ENCODE results near the gene NSUN4. TPM values are rescaled to one million over a fixed set of nuclear protein-coding genes. Genes with fewer than 3 reads are reported as not detected.
"Not testable (repeated sequence)": the region's sequence is repeated elsewhere in the genome, so short reads cannot be mapped to it uniquely, and the experiment has no call there.

NSUN4 gene
- total and polyA plus RNA-seq, 10 of the 15 experiments (the other 5 are each of a cell fraction or from before 2014, with no cell fraction given) = 22.1 to 80.2 (median 29.6) TPM

GRCh38 chr1:46355920-46356319 lies 15.3 kb downstream of the NSUN4 start:
- ATAC-seq; H3K9ac ChIP-seq (ENCODE audit: control insufficient read depth, insufficient read depth, low read length); BruUV-seq (replicated peaks); DNase-seq (ENCODE audit: low read depth, low spot score); H4K20me1 ChIP-seq (ENCODE audit: control insufficient read depth, insufficient read depth); H3K4me3 ChIP-seq; H2AFZ ChIP-seq (ENCODE audit: control insufficient read depth, low read depth, low read length); H3K4me2 ChIP-seq (ENCODE audit: control insufficient read depth, insufficient read depth); H3K4me1 ChIP-seq (ENCODE audit: control insufficient read depth, insufficient read depth, low read length); H3K27me3 ChIP-seq (replicated peaks in 1 of 2; ENCODE audit: control insufficient read depth in 2 of 2, insufficient read depth in 2 of 2, low read length in 1 of 2); H3K9me3 ChIP-seq (replicated peaks; ENCODE audit: control insufficient read depth, insufficient read depth, low read length); FAIRE-seq; H3K27ac ChIP-seq (ENCODE audit: control insufficient read depth, insufficient read depth); H3K79me2 ChIP-seq (ENCODE audit: control insufficient read depth, insufficient read depth, low read length); intact Hi-C loops (cut with micrococcal nuclease; ENCODE audit: unreplicated experiment); in situ Hi-C loops (cut with MboI): not testable (repeated sequence)
- SMC1A ChIA-PET (ENCODE audit: uncharacterized antibody, unreplicated experiment) = interaction anchor here (0.8 kb wide), 1 partner anchor 22 kb away, joined by 3 read pairs; no protein-coding TSS in a partner anchor
- CTCF ChIA-PET = interaction anchor here (0.7 to 1.5 kb wide), 3 partner anchors 11 to 412 kb away, joined by 3 to 5 read pairs (median 4); no protein-coding TSS in a partner anchor
- POLR2A ChIA-PET = interaction anchor here (0.7 to 1.1 kb wide), 2 partner anchors 8 to 10 kb away, joined by 4 read pairs; no protein-coding TSS in a partner anchor
- RAD21 ChIA-PET (ENCODE audit: unreplicated experiment) = interaction anchor here (0.8 kb wide), 1 partner anchor 73 kb away, joined by 3 read pairs; no protein-coding TSS in a partner anchor
- WGBS (ENCODE audit: insufficient coverage, insufficient replicate concordance, low lambda C conversion rate, missing lambda C conversion rate) = 91% methylated on average over 2 of the region's 5 CpGs
- peaks cover 9 to 33% of the 10 kb centered on the region in 2 experiments for H3K36me3 ChIP-seq (ENCODE audit: control insufficient read depth in 2 of 2, insufficient read depth in 2 of 2, low read length in 1 of 2)

GRCh38 chr1:46362158-46362557 lies 21.6 kb downstream of the NSUN4 start:
- intact Hi-C loops (cut with micrococcal nuclease; ENCODE audit: unreplicated experiment) = no loop called here
- no peak for FAIRE-seq
- no peak for TF ChIP-seq ZBTB33 (IDR thresholded peaks at IDR 0.05)
- TF ChIP-seq, protein P1, sequence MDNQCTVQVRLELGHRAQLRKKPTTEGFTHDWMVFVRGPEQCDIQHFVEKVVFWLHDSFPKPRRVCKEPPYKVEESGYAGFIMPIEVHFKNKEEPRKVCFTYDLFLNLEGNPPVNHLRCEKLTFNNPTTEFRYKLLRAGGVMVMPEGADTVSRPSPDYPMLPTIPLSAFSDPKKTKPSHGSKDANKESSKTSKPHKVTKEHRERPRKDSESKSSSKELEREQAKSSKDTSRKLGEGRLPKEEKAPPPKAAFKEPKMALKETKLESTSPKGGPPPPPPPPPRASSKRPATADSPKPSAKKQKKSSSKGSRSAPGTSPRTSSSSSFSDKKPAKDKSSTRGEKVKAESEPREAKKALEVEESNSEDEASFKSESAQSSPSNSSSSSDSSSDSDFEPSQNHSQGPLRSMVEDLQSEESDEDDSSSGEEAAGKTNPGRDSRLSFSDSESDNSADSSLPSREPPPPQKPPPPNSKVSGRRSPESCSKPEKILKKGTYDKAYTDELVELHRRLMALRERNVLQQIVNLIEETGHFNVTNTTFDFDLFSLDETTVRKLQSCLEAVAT (IDR thresholded peaks at IDR 0.05) = no peak
- TF ChIP-seq MYB (IDR thresholded peaks at IDR 0.05; ENCODE audit: borderline replicate concordance, low read depth, low read length) = no peak
- no peak for TF ChIP-seq NBN (IDR thresholded peaks at IDR 0.05)
- TF ChIP-seq ZBTB4 (CRISPR knock-in tag; IDR thresholded peaks at IDR 0.05) = no peak

More at GRCh38 chr1:46362158-46362557, 21.6 kb downstream of the NSUN4 start:
- ATAC-seq (no peak), DNase-seq (ENCODE audit: low read depth, low spot score) (no peak)
- CTCF ChIA-PET = interaction anchor here (1.4 kb wide), 1 partner anchor 29 kb away, joined by 4 read pairs; no protein-coding TSS in a partner anchor
- H3K27me3 ChIP-seq (replicated peaks in 1 of 2; ENCODE audit: control insufficient read depth in 2 of 2, insufficient read depth in 2 of 2, low read length in 1 of 2) = no peaks in the 10 kb centered on the region
- POLR2A ChIA-PET = interaction anchor here (0.6 kb wide), 1 partner anchor 1698 kb away, joined by 3 read pairs; no protein-coding TSS in a partner anchor
- H3K4me3 ChIP-seq = no peak overlapping the region
- in situ Hi-C loops (cut with MboI) = no loop called here
- SMC1A ChIA-PET (ENCODE audit: uncharacterized antibody, unreplicated experiment) = interaction anchor here (0.9 kb wide), 1 partner anchor 90 kb away, joined by 3 read pairs; no protein-coding TSS in a partner anchor
- no peaks in the 10 kb centered on the region for H3K9me3 ChIP-seq (replicated peaks; ENCODE audit: control insufficient read depth, insufficient read depth, low read length)
- H3K36me3 ChIP-seq (ENCODE audit: control insufficient read depth in 2 of 2, insufficient read depth in 2 of 2, low read length in 1 of 2) = peaks cover 18 to 32% of the 10 kb centered on the region in 2 experiments
- RAD21 ChIA-PET (ENCODE audit: unreplicated experiment) = no interaction called here
- H3K4me1 ChIP-seq (ENCODE audit: control insufficient read depth, insufficient read depth, low read length) = no peaks in the 10 kb centered on the region
- WGBS (ENCODE audit: insufficient coverage, insufficient replicate concordance, low lambda C conversion rate, missing lambda C conversion rate) = 99% methylated on average over 3 of the region's 3 CpGs
- H3K4me2 ChIP-seq (ENCODE audit: control insufficient read depth, insufficient read depth) = no peak overlapping the region
- H4K20me1 ChIP-seq (ENCODE audit: control insufficient read depth, insufficient read depth) = no peaks in the 10 kb centered on the region
- no peak overlapping the region for H3K9ac ChIP-seq (ENCODE audit: control insufficient read depth, insufficient read depth, low read length)
- BruUV-seq (replicated peaks) = no TSS peak
- no peaks in the 10 kb centered on the region for H3K79me2 ChIP-seq (ENCODE audit: control insufficient read depth, insufficient read depth, low read length)
- H2AFZ ChIP-seq (ENCODE audit: control insufficient read depth, low read depth, low read length) = no peak overlapping the region
- no peak overlapping the region for H3K27ac ChIP-seq (ENCODE audit: control insufficient read depth, insufficient read depth)

Measured in GM12878 (cell line).